ENCODE results near the gene TBC1D1.

DNA sequence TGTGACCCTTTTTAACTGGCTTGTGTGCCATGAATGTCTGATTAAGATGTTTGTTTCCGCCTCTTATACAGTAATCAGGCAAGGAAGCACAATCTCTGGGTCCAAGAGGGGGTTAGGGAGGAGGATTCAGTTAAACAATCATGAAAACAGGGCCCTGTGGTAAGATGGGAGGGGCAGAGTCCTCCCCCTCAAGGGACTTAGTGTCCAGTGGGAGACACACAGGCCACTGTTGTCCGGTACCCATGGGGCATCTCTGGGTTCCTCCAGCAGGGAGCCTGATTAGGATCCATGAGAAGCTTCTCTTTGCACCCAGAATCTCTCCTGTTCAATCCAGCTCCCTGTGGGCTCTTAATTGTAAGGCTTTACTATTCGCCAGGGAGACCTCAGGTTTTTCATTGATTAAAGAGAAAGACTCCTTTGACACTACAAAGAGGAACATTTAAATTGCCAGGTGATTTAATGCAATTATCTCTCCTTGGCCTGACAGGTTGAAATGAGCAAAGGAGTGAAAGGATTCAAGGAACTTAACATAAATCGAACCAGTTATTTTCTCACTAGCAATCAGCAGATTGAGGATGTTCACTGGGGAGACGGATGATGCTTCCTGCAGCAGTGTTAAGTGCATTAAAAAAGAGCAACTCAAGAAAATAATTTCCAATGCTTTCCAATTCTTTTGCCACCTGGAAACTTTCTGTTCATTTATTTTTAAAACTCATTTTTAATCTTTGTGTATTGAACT, 294.7 kb downstream of the TBC1D1 start:
- TF ChIP-seq, protein P1, sequence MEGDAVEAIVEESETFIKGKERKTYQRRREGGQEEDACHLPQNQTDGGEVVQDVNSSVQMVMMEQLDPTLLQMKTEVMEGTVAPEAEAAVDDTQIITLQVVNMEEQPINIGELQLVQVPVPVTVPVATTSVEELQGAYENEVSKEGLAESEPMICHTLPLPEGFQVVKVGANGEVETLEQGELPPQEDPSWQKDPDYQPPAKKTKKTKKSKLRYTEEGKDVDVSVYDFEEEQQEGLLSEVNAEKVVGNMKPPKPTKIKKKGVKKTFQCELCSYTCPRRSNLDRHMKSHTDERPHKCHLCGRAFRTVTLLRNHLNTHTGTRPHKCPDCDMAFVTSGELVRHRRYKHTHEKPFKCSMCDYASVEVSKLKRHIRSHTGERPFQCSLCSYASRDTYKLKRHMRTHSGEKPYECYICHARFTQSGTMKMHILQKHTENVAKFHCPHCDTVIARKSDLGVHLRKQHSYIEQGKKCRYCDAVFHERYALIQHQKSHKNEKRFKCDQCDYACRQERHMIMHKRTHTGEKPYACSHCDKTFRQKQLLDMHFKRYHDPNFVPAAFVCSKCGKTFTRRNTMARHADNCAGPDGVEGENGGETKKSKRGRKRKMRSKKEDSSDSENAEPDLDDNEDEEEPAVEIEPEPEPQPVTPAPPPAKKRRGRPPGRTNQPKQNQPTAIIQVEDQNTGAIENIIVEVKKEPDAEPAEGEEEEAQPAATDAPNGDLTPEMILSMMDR (IDR thresholded peaks at IDR 0.05), result no peak
- no peak for TF ChIP-seq POLR2A (IDR thresholded peaks at IDR 0.05)

All from vagina (tissue), 2 donors.